CD4-positive, alpha-beta T cell treated with Interleukin-17A for 1 hour (primary cell): ENCODE results near the gene RSPO3.
"Not testable (repeated sequence)": the region's sequence is repeated elsewhere in the genome, so short reads cannot be mapped to it uniquely, and the experiment has no call there.

ENCODE experiments used
- DNase-seq: peaks from one replicate; pipeline ENCODE4 v3.0.0-alpha.2; 2020

The RSPO3 gene, protein sequence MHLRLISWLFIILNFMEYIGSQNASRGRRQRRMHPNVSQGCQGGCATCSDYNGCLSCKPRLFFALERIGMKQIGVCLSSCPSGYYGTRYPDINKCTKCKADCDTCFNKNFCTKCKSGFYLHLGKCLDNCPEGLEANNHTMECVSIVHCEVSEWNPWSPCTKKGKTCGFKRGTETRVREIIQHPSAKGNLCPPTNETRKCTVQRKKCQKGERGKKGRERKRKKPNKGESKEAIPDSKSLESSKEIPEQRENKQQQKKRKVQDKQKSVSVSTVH

DNA sequence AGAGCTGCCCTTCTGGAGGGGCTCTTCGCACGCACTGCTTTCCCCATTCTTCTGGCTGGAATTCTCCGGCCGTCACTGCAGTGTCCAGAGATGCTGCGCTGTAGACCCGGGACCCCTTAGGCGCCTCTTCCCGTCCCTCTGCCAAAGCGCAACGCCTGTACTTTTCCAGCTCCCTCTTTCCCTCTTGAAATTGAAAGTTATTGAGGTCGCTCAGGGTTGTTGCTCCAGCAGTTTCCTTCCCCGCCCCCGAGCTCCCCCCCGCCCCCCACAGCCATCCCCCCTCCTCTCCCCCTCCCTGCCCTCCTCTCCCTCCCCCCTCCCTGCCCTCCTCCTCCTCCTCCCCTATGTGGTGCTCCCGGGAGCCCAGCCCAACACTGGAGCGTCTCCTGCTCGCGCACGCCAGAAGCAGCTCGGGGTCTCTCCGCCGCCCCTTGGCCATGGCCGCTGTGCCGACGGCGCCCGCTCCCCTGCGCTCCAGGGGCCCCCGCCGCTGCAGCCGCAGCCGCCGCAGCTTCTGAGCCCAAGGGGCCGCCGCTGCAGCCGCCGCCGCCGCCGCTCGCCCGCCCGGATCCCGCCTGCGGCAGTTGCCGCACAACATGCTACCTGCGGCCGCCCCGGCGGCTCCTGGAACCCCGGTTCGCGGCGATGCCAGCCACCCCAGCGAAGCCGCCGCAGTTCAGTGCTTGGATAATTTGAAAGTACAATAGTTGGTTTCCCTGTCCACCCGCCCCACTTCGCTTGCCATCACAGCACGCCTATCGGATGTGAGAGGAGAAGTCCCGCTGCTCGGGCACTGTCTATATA lies at the start of gene RSPO3:
Gene RSPO3 (plus strand): TSS at position 374 of the 804 bp plus-strand sequence. CDS start 522 bp downstream, outside the sequence.
- DNase-seq: no peak

DNA sequence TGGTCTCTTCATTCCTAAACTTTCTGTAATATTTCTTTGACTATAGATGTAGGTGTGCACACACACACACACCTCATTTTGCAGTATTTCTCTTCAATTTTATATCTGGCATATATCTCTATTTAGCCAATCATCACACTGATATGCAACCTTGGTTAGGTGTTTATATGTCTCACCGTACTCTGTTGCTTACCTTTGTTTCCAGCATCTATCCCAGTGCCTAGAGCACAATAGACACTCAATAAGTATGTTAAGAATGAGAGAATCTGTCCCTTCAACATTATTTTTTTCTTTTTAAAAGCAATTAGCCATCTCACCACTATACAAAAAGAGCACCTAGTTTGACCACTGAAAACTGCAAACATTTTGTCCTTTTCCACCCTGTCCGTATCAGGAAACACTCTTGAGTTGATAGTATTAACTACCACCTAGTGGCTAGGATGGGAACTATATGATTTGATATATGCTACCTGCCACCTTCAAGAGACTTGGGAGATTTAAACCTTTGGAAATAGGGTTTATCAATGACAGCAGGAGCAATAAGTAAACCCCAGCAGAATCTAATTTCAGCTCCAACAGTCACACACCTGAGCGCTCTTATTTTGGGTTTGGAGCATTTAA lies 48.7 kb upstream of the RSPO3 start:
- no peak for DNase-seq

DNA sequence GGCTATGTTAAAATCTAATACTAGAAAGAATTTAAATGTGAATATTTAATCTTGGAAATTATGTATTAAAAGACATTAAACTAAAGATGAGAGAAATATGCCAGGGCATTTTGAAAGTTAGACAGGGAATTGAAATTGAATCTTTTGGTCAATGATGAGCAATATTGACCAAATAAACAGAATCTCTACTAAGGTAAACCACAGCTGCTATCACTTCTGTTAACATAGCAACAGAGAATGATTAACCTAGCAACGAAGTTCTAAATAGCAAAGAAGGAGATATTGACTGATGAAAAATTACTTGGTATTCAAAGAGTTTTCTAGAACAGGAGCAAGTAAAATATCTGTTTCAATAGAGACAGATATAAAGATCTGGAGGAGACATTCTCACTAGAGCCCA lies 45.2 kb upstream of the RSPO3 start:
- no peak for DNase-seq

DNA sequence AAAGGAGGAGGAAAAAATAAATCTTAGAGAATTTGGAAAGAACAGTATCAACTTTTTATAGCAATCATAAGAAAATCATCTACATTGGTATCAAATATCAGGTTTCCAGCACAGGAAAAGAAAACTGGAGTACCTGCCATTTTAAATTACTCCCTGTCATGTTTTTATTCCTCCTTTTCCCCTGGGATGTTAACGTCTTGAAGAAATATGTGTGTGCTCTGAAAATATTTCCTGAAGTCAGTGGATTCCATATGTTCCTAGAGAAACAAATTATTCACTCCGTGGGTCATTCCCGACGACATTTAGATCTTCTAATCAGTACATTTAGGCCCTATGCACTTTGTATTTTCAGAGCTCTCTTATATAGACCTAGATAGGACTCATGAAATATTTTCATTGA lies 42.0 kb upstream of the RSPO3 start:
- no peak for DNase-seq

DNA sequence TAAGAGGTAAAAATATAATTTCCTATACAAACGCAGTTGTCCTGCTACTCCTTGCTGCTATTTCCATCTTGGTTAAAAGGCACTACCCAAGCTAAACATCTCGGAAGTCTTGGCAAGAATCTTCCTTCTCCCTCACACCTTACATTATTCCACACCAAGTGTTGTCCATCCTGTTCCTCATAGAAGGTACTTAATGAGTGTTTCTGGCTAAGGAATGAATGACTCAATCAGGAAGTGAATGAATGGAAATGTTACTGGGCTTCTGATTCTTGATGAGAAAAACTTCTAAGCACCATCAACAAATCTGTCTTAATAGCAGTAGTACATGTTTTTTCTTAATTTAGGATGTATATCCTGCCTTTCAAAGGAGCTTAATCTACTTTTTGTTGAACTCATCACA lies 40.6 kb upstream of the RSPO3 start:
- no peak for DNase-seq

DNA sequence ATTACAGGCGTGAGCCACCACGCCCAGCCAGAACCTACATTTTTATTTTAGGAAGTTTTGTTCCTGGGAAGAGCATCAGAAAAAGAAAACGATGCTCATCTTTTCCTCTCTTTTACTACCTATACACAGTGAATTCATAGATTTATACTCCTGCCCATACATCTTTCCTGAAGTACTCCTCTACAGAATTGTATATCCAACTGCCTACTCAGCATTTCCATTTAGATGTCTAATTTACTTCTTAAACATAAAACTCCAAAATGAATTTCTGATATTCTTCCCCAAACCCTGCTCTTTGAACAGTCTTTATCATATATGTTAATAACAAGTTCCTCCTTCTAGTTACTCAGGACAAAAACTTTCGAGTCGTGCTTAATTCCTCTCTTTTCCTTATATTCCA lies 39.8 kb upstream of the RSPO3 start:
- DNase-seq: no peak

DNA sequence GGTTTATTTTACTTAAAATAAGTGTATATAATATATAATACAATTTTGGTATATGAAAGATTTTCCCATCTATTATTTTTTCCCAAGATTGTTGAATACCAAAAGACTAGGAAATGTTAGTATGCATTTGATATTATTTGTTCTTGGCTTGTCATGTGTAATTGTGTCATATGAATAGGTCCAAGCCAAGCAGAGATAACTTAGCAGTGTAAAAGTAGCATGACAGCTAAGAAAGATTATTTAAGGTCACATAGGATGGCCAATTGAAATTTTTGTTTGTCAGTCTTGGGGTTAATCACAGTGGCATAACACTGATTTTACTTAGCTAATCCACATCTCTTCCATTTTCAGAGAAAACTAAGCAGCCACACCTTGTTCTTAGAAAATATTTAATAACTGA lies 38.8 kb upstream of the RSPO3 start:
- DNase-seq: no peak

DNA sequence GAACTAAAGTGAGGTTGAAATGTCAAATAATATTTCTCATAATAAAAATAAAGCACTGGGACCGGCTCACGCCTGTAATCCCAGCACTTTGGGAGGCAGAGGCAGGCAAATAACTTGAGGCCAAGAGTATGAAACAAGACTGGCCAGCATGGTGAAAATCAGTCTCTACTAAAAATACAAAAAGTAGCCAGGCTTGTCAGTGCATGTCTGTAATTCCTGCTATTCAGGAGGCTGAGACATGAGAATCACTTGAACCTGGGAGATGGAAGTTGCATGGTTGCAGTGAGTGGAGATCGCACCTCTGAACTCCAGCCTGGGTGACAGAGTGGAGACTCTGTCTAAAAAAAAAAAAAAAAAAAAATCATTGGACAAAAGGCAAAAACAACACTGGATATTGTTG lies 38.4 kb upstream of the RSPO3 start:
- no peak for DNase-seq

DNA sequence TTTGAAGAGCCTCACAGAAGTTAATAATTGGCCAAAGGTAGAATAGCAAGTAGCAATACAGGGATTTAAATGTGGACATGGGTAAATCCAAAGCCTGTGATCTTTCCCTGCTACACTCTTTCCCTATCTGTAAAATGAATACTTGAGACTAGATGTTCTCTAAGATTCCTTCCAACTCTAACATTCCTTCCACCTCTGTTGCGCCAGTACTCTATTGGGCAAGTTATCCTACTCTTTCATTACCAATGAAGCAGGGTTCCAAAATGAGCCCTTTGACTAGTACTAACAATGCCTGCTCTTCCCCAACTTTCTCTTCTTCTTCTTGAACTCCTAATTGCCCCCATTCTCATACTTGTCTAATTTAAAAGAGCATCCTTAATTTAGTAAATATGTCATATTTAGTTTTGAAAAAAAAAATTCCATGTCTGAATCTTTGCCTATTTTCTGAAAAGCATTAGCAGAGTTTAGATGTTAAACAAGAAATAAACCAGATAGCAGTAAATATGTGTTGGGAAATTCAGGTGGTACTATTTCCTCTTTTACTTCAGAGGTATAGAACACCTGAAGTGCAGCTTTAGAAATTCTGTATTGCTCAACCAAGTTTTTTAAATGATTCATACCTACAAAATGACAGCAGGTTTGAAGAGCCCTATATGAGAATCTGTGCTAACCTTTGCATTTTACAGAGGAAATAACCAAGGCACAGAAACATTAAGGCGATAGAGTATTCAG lies 35.1 kb upstream of the RSPO3 start:
- DNase-seq: no peak

DNA sequence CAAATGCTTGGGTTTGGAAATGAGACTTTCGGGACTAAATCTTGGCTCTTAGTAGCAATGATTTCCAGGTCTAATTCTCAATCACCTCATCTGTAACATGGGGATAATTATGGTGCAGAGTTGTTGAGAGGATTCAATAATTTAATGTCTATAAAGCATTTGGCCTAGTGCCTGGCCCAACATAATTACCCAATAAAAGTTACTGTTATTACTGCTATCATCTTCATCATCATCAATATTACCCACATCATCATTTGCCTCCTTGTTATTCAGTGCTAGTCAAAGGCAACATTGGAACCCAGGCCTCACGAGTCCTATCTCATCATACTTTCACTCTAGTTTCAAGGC lies 34.5 kb upstream of the RSPO3 start:
- no peak for DNase-seq

DNA sequence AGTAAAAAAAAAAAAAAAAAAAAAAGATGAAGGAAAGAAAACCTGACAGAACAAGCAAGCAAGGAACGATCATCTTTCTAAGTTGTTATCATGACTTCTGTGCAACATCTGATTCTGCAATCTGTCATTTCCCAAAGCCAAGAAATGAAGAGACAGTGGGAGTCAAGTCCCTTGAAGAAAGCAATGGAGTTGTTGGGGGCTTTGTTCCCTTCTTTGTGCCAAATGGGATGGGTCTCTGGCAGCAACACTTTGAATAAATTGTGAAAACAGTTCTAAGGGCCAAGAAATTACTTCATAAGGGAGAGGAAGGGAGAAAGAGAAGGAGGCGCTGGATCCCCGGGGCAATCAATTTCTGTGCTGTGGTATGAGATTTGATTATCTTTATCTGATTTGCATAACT lies 33.3 kb upstream of the RSPO3 start:
- no peak for DNase-seq

DNA sequence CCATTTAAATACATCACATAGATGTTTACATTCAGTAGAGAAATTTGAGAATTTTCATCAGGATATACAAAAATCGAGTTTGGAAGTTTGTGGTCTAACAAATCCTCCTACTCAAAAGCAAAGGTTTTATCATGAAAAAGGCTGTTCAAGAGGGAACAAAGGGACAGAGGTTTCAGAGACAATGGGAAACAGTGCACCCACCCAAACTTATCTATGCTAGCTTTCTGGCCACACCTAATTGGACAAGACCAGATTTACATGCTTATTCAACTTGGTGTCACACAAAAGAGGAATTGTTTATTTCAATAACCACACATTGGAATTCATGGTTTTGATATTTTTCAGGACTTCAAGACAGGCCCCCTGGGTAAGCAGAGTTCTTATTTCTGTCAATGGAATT lies 28.4 kb upstream of the RSPO3 start:
- DNase-seq: no peak

DNA sequence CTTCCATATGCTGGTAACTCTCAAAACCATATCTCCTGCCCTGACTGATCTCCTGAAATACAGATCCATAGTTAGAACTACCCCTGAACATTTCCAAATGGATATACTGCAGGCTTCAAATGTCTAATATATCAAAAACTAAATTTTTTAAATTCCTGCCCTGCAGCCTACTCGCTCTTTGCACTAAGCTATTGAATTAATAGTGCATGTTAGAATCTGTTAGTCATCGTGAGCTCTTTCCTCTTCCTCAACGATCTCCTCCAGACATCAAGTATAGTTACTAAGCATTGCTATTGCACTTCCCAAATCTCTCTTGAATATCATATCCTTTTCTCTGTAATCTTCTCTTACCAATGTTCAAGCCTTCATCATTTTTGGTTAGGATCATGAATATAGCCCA lies 26.0 kb upstream of the RSPO3 start:
- no peak for DNase-seq

DNA sequence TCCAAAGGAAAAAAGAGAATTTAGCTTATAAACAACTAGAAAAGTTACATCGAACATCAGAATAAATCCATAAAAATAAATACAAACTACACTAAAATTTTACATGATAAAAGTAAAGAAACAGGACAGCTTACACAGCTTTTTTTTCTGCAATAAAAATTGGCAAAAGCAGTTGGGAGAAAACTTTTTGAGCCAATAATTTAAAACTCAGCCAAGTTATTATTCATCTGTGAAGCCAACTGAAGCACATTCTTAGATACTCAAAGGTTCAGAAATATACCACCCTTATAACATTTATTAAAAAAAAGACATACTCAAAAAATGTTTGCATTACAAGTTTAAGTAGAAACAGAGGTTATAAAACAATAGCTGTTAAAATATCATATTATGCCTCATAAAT lies 23.7 kb upstream of the RSPO3 start:
- DNase-seq: no peak

DNA sequence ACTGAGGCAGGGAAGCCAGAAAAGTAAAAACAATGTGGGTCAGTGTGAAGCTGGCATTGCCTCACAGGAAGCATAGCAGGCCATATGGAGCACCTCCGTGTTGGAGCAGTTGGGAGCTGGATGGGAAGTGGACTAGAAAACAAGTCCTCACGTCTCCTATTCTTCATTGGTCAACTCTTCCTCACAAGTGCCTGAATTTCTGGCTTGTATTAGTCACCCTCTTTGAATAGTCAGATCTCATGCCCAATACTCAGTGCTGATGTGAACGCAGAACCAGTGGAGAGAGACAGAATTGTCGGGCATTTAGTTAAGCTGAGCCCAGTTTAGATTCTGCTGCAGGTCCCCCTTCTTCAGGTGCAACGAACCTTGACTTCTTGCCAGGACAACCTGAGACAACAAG lies 22.3 kb upstream of the RSPO3 start:
- no peak for DNase-seq

DNA sequence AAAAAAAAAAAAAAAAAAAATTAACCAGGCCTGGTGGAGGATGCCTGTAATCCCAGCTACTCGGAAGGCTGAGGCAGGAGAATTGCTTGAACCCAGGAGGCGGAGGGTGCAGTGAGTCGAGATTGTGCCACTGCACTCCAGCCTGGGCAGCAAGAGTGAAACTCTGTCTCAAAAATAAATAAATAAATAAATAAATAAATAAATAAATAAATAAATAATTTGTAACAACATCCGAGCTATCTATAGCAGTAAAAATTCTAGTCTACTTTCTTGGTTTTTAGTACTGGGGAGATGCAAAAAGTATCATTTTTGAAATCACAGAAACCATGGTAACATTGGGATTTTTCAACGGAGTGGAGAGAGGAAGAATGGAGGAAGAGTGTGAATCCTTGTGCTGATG lies 21.0 kb upstream of the RSPO3 start:
- DNase-seq: not testable (repeated sequence)

DNA sequence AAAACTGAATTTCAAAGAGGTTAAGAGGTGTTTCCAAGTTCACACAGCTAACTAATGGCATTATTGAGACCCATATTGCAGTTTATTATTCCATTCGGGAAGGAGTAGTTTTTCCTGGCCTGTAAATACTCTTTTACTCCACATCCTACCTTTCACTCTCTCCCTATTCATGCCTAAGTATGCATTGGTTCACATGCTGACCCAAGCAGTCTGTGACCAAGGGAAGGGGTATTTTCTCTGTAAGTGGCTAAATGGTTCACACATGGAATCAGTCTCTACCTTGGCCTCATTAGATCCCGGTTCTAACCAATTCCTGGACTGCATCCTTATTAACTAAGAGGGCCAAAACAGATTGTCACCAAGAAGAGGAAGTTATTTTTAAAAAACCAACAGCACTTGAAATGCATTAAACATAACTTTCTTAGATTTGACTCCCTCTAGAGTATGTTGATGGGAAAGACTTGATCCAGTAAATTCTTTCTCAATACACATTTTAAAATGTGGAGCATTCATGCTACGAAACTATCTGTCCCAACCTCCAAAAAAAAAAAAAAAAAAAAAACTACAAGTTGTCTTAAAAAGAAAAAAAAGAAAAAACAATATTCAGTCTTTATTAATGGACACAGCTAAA lies 17.8 kb upstream of the RSPO3 start:
- DNase-seq: no peak

DNA sequence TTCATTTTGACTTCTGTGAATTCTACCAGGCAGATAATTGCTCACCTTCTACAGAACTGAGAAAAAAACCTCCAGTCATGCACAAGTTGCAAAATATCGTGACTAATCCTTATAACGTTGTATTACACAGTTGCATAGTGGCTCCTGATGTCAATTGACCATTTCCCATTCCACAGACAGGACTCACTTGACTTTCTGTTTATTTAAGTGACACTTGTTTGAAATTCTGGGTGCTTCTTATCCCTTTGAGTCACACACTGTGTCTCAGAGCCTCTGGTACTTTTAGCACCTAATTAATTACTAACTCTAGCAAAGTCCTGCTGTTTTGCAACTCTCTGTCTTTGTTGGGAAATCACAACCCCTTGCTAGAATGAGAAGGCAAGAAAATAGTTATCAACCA lies 16.2 kb upstream of the RSPO3 start:
- DNase-seq: no peak

DNA sequence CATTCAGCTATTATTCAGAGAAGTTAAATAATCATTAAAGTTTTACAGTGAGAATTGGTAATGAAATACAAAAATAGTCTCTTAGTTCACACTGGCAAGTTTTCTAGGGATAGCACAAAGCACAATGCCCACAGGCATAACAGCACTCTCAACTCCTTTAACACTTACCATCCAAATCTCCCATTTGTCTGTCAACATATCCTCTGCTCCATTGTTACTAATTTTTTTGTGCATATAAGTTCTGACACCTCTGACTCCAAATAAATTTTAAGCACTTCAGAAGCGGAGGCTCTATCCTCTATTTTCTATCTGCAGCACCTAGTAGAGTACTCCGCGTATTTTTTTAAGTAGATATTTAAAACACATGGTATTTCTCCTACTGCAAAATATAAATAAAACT lies 15.6 kb upstream of the RSPO3 start:
- no peak for DNase-seq

DNA sequence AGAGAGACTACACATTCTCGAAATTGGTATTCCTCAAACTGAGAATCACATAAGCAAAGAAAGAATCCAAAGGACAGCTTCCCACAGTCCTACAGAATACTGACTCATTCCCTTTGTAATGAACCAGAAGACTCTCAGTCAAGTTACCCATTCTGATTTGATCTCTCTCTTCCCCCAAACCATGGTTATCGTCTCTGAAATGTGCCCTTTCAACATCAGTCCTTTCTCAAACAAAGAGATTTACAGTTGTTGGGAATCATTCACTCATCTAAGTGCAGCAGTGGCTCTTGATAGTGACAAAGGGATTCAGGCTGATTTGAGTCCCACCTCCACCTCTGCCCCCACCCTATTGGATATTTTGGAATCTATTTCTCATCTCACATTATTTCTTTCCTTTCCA lies 15.0 kb upstream of the RSPO3 start:
- no peak for DNase-seq

DNA sequence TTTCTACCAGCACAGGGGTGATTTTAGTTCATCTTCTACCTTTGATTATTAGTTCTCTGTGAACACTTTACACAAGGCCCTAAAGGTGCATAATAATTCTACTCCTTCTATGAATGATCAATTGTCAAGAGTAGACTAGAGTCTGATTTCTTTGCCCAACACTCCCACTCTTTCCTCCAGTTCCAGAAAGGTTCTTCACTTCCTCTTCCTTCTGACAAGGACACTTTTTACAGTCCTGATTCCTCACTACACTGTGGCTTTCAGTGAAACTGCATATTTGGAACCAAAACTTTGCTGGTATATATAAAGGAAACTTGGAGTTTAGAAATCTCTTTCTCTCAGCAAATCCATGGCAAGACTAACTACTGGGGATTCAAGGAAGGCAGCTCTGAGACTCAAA lies 10.6 kb upstream of the RSPO3 start:
- DNase-seq: no peak

DNA sequence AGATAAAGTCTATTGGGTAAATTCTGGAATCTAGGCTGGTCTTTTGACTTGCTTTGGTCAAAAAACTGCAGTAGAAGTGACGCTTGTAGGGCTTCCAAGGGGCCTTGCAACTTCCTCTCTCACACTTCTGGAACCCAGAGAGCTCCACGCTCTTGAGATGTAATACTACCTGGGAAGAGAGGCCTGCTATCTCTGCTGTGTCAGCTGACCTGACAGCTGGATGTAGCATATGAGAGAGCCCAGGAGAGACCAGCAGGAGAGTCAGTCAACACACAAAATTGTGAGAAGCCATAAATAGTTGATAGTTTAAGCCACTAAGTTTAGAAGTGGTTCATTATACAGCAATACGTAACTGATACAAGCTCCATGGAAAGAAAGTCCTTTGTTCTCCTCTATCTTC lies 7.8 kb upstream of the RSPO3 start:
- DNase-seq: no peak

DNA sequence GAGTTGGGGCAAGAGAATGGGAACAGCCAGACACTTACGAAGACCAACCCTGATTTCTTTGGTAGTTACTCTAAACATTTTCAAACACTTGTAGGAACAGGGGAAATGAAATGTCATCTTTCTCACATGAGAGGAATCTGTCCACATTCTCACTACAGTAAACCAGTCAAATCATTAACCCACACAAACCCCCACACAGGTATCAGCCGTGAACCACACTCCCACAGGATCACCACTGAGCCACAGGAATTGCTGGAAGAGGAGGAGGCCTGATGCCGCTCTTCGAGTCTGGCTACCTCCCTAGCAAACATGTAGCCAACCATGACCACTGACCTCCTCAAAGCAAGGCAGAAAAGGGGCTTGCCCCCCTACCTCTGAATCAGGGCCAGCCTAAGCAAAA lies 6.9 kb upstream of the RSPO3 start:
- no peak for DNase-seq
